ENCODE results near the gene C10orf90. TPM values are rescaled to one million over a fixed set of nuclear protein-coding genes. Genes with fewer than 3 reads are reported as not detected.

Gene C10orf90
- total RNA-seq, 1 experiment from 2014 or later = not detected

- H3K27ac Mint-ChIP-seq = peak overlapping the region in 1 of 3 experiments; percentile 40; a peak in 2 of 7 replicates
- no peak overlapping the region for H3K56ac ChIP-seq (ENCODE audit: insufficient read length, low read depth, low read length)
- H3K4me3 Mint-ChIP-seq = no peak overlapping the region
These were observed 265.2 kb downstream of the C10orf90 start for GRCh38 chr10:126405239-126405775.

More at GRCh38 chr10:126405239-126405775, 265.2 kb downstream of the C10orf90 start:
- H2BK120ac ChIP-seq (ENCODE audit: low read depth, low read length, poor library complexity, severe bottlenecking) = no peak overlapping the region
- no peak overlapping the region for H4K91ac ChIP-seq (ENCODE audit: insufficient read length, low read depth, low read length)
- no peak overlapping the region for H3K14ac ChIP-seq (ENCODE audit: insufficient read depth, low read length)
- H3T11ph ChIP-seq (ENCODE audit: low read length) = no peak overlapping the region
- H2AFZ ChIP-seq (ENCODE audit: low read length) = no peak overlapping the region
- no peak overlapping the region for H2BK5ac ChIP-seq (ENCODE audit: insufficient read length, low read length)
- no peaks in the 10 kb centered on the region for H4K20me1 ChIP-seq (ENCODE audit: control insufficient read depth, insufficient read depth, insufficient read length)
- Mint-ChIP-seq H3K36me3 (ENCODE audit: insufficient read depth in 1 of 3, low read depth in 3 of 3) (no peaks in the 10 kb centered on the region; a peak in 2 of 7 replicates), H3K9me3 (peaks cover 2 to 4% of the 10 kb centered on the region in 2 experiments; a peak in 2 of 5 replicates), H3K27me3 (ENCODE audit: low read depth) (no peaks in the 10 kb centered on the region), H3K4me1 (peaks cover 11 to 17% of the 10 kb centered on the region in 2 experiments)
- H2BK15ac ChIP-seq (ENCODE audit: low read depth, low read length) = no peak overlapping the region
- H3K27me3 ChIP-seq (ENCODE audit: insufficient read depth, low read length) = no peaks in the 10 kb centered on the region
- no peak for TF ChIP-seq CTCF (conservative IDR thresholded peaks at IDR 0.05)
- H3K79me2 ChIP-seq (ENCODE audit: insufficient read depth, low read length) = no peaks in the 10 kb centered on the region
- no peak overlapping the region for H2AK5ac ChIP-seq (ENCODE audit: insufficient read length, low read length)
- H3K18ac ChIP-seq (ENCODE audit: insufficient read length, low read depth, low read length) = no peak overlapping the region
- no peak overlapping the region for H2BK12ac ChIP-seq (ENCODE audit: insufficient read length, low read depth, low read length)
- no peak overlapping the region for H3K4me2 ChIP-seq (ENCODE audit: insufficient read depth, insufficient read length, low read length)
- no peak overlapping the region for H3K23ac ChIP-seq (ENCODE audit: insufficient read length, low read depth, low read length)
- H3K9ac ChIP-seq (ENCODE audit: extremely low read depth, insufficient read length, low read length) = no peak overlapping the region
- H4K5ac ChIP-seq (ENCODE audit: insufficient read length, low read depth, low read length) = no peak overlapping the region
- no peak overlapping the region for H3K27ac ChIP-seq (ENCODE audit: insufficient read length, low read depth, low read length)
- no CpG with 5 or more reads among the region's 6 CpGs for WGBS (ENCODE audit: extremely low coverage, insufficient read length, low lambda C conversion rate)
- H3K4me1 ChIP-seq (ENCODE audit: insufficient read depth, low read length) = peaks cover 5% of the 10 kb centered on the region; the same call in 1 of the 2 replicates
- no peaks in the 10 kb centered on the region for H3K79me1 ChIP-seq (ENCODE audit: insufficient read depth, low read depth, low read length, poor library complexity, severe bottlenecking)
- H3K23me2 ChIP-seq (ENCODE audit: insufficient read length, low read depth, low read length, poor library complexity, severe bottlenecking) = no peaks in the 10 kb centered on the region
- no peak overlapping the region for H4K8ac ChIP-seq (replicated peaks; ENCODE audit: insufficient read length, low read depth, low read length)
- no peak overlapping the region for H2BK20ac ChIP-seq (ENCODE audit: low read depth, low read length, poor library complexity, severe bottlenecking)
- no peaks in the 10 kb centered on the region for H3K9me3 ChIP-seq (ENCODE audit: control insufficient read depth, low read depth, low read length)
- no peak for DNase-seq
- no peak overlapping the region for H3K4ac ChIP-seq (ENCODE audit: low read depth, low read length)

All from H9 (cell line).